Colonic mucosa (tissue), 4 donors: Measurements from ENCODE around the gene STK39. TPM values are rescaled to one million over a fixed set of nuclear protein-coding genes. Genes with fewer than 3 reads are reported as not detected.
A peak's percentile ranks its signal among the peaks of the same experiment; 100 is the strongest.

Source experiments
- DNase-seq: peaks from one replicate; pipeline ENCODE4 v3.0.0-alpha.2; 2020
- H3K27ac ChIP-seq: fragments of 200-600 bp; one replicate; pipeline ENCODE4 v1.8.0; 2021
- H3K27me3 ChIP-seq: fragments of 200-600 bp; one replicate; pipeline ENCODE4 v1.8.0; 2021
- H3K36me3 ChIP-seq: fragments of 200-600 bp; one replicate; pipeline ENCODE4 v1.8.0; 2021
- H3K4me1 ChIP-seq: fragments of 200-600 bp; one replicate; pipeline ENCODE4 v1.8.0; 2021; ENCODE audit warnings: mild to moderate bottlenecking
- H3K4me3 ChIP-seq: fragments of 200-600 bp; one replicate; pipeline ENCODE4 v1.8.0; 2021
- H3K9ac ChIP-seq, 2 donors: one replicate each; pipeline ENCODE4 v1.7.0; 2013; ENCODE audit warnings: control low read depth in 2 of 2, low read depth in 2 of 2, low read length in 2 of 2
- H3K9me3 ChIP-seq: fragments of 200-600 bp; one replicate; pipeline ENCODE4 v1.8.0; 2021
- CTCF ChIP-seq: fragments of 200-600 bp; IDR thresholded peaks from one replicate; pipeline ENCODE4 v1.8.0; 2022; ENCODE audit warnings: antibody characterized with exemption, mild to moderate bottlenecking
- intact Hi-C: fragments of 100-400 bp; cut with DNase I; formaldehyde crosslinking; loops from one replicate; pipeline ENCODE4 v1.14.1; 2022
- total RNA-seq, 2 donors: library from RNA; stranded (reverse); fragmentation: NEBNext Ultra II Directional in 1 of 2; extraction: Animal tissue kit (Norgen Biotek cat#: 25700) in 1 of 2; gene quantifications; one replicate each; pipeline ENCODE4 v1.2.1, GENCODE V29; 2021
- donor health status: healthy.
- donor health status: DM: no; HTN: no; CAD: no.
- donor health status: DM: no; HTN: no; CAD: no.

Gene STK39
- total RNA-seq, 2 donors from 2014 or later: 35.9 to 41.2 TPM

- H3K9ac ChIP-seq: no peak overlapping the region
- no peak overlapping the region for H3K4me3 ChIP-seq
- intact Hi-C loops: loop anchor here (5.0 kb wide), 3 partner anchors 152 to 1582 kb away; no protein-coding TSS in a partner anchor
- H3K4me1 ChIP-seq: no peaks in the 10 kb centered on the region
- H3K27me3 ChIP-seq: no peaks in the 10 kb centered on the region
- H3K27ac ChIP-seq: no peak overlapping the region
- peak; percentile 43 for DNase-seq
- no peaks in the 10 kb centered on the region for H3K9me3 ChIP-seq
- peak; percentile 66 for TF ChIP-seq CTCF
- H3K36me3 ChIP-seq: peaks cover 6% of the 10 kb centered on the region
Measured at GRCh38 chr2:168118733-168119514, 128.5 kb downstream of the STK39 start.

- H3K27me3 ChIP-seq: no peaks in the 10 kb centered on the region
- H3K4me3 ChIP-seq: no peak overlapping the region
- no peak overlapping the region for H3K27ac ChIP-seq
- H3K9ac ChIP-seq: no peak overlapping the region
- no peaks in the 10 kb centered on the region for H3K4me1 ChIP-seq
- no peaks in the 10 kb centered on the region for H3K36me3 ChIP-seq
- H3K9me3 ChIP-seq: no peaks in the 10 kb centered on the region
- intact Hi-C loops: loop anchor here (5.0 kb wide), 3 partner anchors 149 to 1579 kb away; no protein-coding TSS in a partner anchor
- DNase-seq: no peak
- TF ChIP-seq CTCF: no peak
Measured at GRCh38 chr2:168116448-168116847, 130.9 kb downstream of the STK39 start.

- no peak overlapping the region for H3K4me3 ChIP-seq
- no peak overlapping the region for H3K27ac ChIP-seq
- intact Hi-C loops: loop anchor here (5.0 kb wide), 3 partner anchors 147 to 1577 kb away; no protein-coding TSS in a partner anchor
- DNase-seq: no peak
- H3K36me3 ChIP-seq: no peaks in the 10 kb centered on the region
- no peaks in the 10 kb centered on the region for H3K27me3 ChIP-seq
- H3K9me3 ChIP-seq: no peaks in the 10 kb centered on the region
- TF ChIP-seq CTCF: no peak
- H3K4me1 ChIP-seq: no peaks in the 10 kb centered on the region
- H3K9ac ChIP-seq: no peak overlapping the region
Measured at GRCh38 chr2:168114619-168115018, 132.8 kb downstream of the STK39 start.

GRCh38 chr2:168114040-168114439, 133.4 kb downstream of the STK39 start:
- no peaks in the 10 kb centered on the region for H3K4me1 ChIP-seq
- H3K36me3 ChIP-seq: no peaks in the 10 kb centered on the region
- no peak for TF ChIP-seq CTCF
- intact Hi-C loops: no loop called here
- no peak for DNase-seq
- no peak overlapping the region for H3K27ac ChIP-seq
- no peaks in the 10 kb centered on the region for H3K9me3 ChIP-seq
- no peak overlapping the region for H3K9ac ChIP-seq
- no peak overlapping the region for H3K4me3 ChIP-seq
- H3K27me3 ChIP-seq: no peaks in the 10 kb centered on the region

DNA sequence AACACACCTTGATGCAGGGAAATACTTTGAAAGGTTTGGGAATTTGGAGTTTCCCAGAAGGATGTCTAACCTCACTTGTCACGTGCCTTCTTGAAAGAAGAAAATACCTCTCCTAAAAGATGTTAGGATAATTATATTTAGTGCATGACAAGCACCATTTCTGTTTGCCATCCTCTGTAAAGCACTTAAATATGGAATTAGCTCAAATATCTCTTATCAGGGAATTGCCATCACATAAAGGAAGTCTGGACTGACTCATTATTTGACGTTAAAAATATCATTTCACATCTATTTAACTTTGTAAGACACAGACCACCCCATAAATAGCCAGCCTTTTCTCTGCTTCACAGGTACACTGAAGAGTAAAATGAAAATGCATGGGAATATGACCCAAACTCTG, 140.1 kb downstream of the STK39 start:
- no peak for TF ChIP-seq CTCF

More for the DNA sequence above, 140.1 kb downstream of the STK39 start:
- no peaks in the 10 kb centered on the region for H3K27me3 ChIP-seq
- no peaks in the 10 kb centered on the region for H3K4me1 ChIP-seq
- DNase-seq: no peak
- intact Hi-C loops: no loop called here
- no peak overlapping the region for H3K27ac ChIP-seq
- H3K36me3 ChIP-seq: no peaks in the 10 kb centered on the region
- H3K9me3 ChIP-seq: no peaks in the 10 kb centered on the region
- H3K4me3 ChIP-seq: no peak overlapping the region
- H3K9ac ChIP-seq: no peak overlapping the region
